Stimulated activated CD4-positive, alpha-beta T cell treated with anti-CD3 and anti-CD28 coated beads, Interleukin-1b, Interleukin-23, amount 100 ng/mL, for 48 hours (primary cell): ENCODE results near the gene LRCH3.
"Not testable (repeated sequence)": the region's sequence is repeated elsewhere in the genome, so short reads cannot be mapped to it uniquely, and the experiment has no call there.

Experiments
- DNase-seq: peaks from one replicate; pipeline ENCODE4 v3.0.0-alpha.2; 2020

Gene LRCH3

DNA sequence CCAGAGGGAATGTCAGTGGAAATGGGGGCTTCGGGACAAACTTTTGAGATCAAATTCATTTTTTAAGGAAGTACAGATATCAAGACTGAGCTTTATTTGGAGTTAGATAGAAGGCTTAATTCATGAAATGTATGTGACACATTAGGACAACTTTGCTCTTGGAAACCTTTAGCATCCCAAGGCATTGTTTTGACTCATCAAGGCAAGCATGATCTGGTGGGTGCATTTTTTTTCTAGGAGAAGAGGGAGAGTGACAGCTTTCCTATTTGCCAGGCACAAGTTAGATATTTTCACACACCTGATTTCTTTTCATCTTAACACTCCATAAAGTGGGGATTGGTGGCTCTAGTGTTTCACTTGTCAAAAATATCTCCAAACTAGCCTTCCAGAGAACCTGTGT is 97.5 kb downstream of the LRCH3 start:
- no peak for DNase-seq

DNA sequence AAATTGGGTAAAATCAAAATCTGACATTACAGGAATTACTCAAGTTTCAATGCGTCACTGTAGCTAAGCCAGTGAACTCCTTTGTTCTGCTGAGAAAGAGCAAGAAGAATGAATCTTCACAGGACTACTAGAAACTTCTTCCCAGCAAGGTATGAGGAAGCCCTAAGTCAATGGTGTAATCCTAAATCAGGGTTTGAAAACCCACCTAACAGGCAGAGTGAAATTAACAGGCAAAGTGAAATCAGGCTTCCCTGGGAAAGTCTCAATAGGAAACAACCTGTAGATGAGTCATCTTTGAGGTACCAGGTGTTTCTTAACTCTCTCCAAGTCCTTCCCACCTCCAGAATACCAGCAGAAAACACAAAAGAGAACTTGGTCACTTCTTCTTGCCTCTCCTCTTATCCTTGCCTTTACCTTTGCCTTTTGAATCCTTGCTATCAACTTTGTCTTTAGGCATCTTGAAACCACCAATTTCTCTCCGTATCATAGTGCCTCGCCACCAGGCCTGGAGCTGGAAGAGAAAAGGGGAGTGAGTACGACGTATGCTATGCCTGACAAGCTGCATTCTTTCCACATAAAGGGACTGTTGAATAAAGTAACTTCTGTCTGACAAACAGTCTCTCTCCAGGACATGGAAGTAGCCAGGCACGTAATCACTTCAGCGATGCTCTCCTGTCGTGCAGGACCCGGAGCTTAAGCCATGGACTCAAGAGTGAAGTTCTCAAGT is 98.3 kb downstream of the LRCH3 start:
- DNase-seq = no peak

- DNase-seq = no peak
Measured at GRCh38 chr3:197890693-197891092, 99.6 kb downstream of the LRCH3 start.

GRCh38 chr3:197892162-197892561 is 101.1 kb downstream of the LRCH3 start:
- DNase-seq = no peak

DNA sequence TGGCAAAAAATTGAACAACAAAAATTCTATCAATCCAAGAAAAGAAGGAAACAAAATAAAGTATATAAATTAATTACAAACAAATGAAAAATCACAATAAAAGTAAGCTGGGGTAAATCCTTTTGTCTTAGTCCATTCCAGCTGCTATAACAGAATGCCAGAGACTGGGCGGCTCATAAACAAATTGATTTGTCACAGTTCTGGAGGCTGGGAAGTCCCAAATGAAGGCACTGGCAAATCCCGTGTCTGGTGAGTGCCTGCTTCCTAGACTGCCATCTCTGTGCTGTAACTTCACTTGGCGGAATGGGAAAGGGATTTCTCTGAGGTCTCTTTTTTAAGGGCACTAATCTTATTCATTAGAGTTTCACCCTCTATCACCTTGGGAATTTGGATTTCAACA is 105.4 kb downstream of the LRCH3 start:
- DNase-seq = no peak

DNA sequence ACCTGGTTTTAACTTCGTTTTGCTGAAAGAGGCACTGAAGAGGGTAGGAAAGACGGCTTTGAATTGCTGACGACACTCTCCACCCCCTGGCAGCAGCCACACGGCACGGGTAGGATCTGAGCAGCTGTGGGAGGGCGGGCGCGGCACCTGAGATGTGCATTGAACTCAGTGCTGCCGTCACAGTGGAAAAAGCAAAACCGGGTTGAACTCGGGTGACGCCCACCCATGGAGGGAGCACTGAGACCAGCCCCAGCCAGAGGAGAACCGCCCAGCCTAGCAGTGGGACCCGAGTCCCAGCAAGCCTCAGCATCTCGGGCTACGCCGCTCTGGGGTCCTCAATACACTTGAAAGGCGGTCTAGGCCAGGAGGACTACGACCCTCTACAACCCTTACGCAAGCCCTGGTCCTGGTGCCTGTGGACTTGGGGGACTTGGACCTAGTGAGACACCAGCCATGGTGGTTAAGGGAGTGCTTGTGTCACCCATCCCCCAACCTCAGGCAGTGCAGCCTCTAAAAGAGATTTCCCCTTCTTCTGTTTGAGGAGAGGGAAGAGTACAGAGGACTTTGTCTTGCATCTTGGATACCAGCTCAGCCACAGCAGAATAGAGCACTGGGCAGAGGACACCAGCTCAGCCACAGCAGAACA is 108.9 kb downstream of the LRCH3 start:
- no peak for DNase-seq

GRCh38 chr3:197901626-197902025 is 110.6 kb downstream of the LRCH3 start:
- no peak for DNase-seq

GRCh38 chr3:197906023-197906849 is 115.2 kb downstream of the LRCH3 start:
- DNase-seq = peak; percentile 94

- DNase-seq = no peak
Measured at GRCh38 chr3:197906850-197907187, 115.8 kb downstream of the LRCH3 start.

GRCh38 chr3:197907196-197907595 is 116.1 kb downstream of the LRCH3 start:
- DNase-seq = no peak

- DNase-seq = not testable (repeated sequence)
Measured at GRCh38 chr3:197908550-197908949, 117.5 kb downstream of the LRCH3 start.

- DNase-seq = no peak
Measured at GRCh38 chr3:197908957-197909701, 118.1 kb downstream of the LRCH3 start.

- no peak for DNase-seq
Measured at GRCh38 chr3:197912741-197913476, 121.9 kb downstream of the LRCH3 start.

DNA sequence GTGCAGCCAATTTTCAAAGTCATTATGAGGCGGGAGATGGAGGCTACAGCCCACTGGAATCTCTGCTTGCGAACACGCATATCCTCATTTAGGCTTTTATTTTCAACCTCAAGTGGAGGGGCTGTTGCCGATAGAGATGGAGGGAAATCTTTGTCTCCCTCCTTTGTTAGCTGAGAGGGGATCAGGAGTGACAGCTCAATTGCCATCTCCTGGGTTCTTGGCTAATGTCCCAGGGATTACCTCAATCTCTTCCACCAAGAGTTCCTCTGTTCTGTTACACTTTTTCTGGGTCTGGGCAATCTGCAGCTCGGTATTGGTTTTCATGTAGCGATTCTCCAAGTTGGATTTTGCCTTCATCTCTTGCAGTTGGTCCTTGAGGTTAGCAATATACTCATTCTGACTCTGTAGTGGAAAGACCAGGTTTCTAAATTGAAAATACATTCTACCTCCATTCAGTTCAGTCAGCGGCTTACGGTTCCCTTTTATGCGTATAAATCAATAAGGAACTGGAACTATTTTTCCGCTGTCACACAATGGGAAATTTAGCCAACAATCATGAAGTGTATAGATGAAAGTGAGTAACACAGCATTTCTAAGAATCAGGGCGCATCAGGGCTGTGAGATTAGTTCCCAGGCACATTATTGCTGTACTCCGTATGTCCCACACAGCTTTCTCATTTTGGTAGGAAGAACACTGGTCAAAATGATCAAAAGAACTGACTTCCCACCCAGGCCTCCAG is 122.8 kb downstream of the LRCH3 start:
- DNase-seq = no peak

DNA sequence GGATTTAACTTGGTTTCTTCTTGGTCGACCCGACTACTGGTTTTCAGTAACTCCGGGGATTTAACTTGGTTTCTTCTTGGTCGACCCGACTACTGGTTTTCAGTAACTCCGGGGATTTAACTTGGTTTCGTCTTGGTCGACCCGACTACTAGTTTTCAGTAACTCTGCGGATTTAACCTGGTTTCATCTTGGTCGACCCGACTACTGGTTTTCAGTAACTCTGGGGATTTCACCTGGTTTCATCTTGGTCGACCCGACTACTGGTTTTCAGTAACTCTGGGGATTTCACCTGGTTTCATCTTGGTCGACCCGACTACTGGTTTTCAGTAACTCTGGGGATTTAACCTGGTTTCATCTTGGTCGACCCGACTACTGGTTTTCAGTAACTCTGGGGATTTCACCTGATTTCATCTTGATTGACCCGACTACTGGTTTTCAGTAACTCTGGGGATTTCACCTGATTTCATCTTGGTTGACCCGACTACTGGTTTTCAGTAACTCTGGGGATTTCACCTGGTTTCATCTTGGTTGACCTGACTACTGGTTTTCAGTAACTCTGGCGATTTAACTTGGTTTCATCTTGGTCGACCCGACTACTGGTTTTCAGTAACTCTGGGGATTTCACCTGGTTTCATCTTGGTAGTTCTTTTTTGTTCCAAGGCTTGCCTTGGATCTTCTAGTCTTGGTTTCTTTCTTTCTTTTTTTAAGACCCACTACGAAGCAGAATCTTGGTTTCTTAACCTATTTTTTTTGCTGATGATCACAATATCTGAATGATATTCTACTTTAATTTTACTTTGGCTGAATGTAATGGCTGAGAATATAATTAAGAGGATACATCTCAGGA is 130.6 kb downstream of the LRCH3 start:
- DNase-seq = not testable (repeated sequence)

DNA sequence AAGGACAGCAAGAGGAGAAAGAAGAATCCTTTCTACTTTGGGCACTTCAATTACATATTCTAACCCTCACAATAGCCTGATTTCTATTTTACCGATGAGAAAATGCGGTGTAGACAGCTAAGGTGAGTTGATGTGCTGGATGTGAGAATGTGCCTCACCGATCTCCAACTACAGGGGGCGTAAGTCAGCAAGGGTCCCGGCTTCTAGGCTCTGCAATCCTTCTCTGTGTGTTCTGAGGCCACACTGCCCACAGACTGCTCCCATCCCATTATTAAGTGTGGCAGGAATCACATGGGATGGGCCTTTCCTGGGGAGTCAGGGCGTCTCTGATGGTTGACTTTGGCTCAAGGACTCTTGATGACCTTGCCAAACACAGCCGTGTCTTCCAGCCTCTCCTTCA is 135.4 kb downstream of the LRCH3 start:
- no peak for DNase-seq

DNA sequence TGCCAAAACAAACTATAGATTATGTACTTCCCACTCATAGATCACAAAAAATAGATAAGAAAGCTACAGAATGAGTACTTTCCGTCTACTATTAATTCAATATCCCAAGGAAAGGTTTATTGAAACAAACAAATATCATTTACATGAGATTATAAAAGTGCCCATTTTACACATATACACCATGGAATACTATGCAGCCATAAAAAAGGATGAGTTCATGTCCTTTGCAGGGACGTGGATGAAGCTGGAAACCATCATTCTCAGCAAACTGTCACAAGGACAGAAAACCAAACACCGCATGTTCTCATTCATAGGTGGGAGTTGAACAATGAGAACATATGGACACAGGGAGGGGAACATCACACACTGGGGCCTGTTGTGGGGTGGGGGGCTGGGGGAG is 136.5 kb downstream of the LRCH3 start:
- DNase-seq = not testable (repeated sequence)

DNA sequence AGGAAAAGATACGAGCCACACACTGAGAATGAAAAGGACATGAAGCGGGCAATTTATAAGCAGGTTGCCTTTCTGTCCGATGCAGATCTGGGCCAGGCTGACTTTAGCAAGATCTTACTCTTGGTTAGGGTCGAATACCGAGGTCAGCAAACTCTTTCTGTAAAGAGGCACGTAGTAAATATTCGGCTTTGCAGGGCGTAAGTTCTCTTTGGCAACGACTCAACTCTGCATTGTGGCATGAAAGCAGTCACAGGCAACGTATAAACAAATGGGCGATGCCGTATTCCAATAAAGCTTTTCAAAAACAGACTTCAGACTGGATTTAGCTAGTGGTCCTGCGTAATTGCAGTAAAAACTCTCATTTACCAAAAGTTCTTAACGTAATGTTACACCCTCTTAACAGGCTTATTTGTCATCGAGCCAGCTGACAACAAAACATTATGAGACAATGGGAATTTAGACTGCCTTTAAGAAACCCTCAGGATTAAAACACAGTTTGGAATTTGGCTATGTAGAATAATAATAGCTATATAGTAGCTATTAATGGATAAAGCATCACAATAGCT is 145.8 kb downstream of the LRCH3 start:
- no peak for DNase-seq
